ENCODE data around the gene TGFBR3.
"Not testable (repeated sequence)": the region's sequence is repeated elsewhere in the genome, so short reads cannot be mapped to it uniquely, and the experiment has no call there.

The TGFBR3 gene

DNA sequence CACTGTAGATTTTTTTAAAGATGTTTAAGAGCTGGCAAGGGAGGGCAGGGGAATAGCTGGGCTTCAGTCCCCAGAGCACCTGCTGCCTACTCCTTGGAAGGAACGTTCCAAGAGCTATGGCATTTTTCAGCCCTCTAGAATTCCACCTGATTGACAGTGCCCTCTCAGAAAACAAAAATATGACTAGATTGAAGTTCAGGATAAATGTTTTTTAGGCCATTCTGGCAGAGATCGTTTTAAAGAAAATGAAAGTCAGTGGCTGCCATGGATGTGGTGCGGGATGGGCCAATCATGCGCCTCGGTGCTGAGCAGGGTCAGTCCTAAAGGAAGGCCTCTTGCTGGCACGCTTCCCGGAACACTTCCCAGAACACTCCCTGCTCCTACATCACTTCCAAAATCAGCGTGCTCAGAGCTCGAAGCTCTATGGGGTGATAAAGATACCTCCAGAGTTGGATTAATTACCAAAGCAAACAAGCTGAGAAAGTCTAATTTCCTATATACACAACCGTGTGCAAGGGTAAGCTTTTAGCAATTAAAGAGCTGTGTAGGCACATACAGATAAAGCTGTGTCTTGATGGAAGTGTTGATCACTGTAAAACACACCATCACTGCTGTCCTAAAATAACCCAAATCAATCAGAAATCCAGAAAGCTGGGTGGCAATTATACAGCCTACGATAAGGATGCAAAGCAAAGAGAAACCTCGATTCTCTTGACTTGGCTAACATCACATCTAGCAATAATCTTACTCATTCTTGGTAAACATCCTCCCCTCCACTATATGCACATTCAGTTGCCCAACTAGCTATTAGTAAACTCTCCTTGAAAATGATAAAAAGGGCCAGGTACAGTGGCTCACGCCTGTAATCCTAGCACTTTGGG is 34.6 kb downstream of the TGFBR3 start:
- no peak for DNase-seq (ENCODE audit: low read depth in 2 of 2)

DNA sequence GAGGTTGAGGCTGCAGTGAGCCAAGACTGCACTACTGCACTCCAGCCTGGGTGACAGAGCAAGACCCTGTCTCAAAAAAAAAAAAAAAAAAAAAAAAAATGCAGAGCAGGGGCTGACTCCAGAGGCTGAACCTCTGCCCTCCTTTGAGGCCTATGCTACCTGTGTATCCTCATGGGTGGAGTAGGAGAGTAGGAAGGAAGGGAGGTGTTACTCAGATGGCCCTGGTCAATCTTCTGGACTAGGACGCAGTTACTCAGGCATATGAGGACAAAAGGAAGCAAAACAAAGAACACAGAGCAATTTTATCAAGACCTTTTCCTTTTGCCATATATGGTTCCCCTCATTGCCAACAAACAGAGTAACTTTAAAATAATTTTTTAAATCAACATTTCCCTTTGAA is 35.2 kb downstream of the TGFBR3 start:
- no peak for DNase-seq (ENCODE audit: low read depth in 2 of 2)

DNA sequence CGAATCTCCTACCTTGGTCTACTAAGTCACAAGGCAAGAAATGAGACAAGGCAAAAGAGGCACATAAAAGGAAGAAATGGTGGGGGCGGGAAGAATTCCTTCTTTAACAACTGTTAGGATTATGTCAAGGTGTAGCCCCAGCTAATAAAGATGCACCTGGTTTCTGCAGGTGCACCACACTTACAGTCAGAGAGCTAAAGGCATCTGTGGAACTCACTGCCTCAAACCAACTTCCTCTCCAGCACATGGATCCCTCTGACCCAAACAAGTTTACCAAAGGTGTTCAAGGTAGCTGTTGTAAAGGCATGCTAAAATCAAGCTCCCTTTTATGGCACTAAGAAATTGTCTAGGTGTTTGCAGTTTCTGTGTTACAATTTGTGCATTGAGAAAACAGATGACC is 38.1 kb downstream of the TGFBR3 start:
- DNase-seq (ENCODE audit: low read depth in 2 of 2) = no peak

DNA sequence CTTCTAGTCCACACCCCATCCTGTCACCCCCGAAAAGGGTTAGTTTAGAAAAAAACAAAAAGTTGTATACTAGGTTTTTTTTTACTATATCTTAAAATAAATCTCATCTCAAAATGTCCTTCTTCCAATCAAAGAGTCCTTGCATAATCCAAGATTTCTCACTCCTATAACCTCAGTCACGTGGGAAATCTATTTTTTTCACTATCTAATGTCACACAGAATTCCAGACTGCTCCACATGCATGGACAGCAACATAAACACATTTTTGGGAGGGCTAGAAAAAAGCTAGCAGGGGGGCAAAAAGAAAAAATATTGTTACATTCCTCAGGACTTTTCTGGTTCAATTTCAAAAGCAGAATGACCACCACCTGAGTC is 39.3 kb downstream of the TGFBR3 start:
- no peak for DNase-seq (ENCODE audit: low read depth in 2 of 2)

GRCh38 chr1:91846007-91846638 is 39.8 kb downstream of the TGFBR3 start:
- no peak for DNase-seq (ENCODE audit: low read depth in 2 of 2)

- no peak for DNase-seq (ENCODE audit: low read depth in 2 of 2)
Observed at GRCh38 chr1:91844862-91845528, 41.0 kb downstream of the TGFBR3 start.

DNA sequence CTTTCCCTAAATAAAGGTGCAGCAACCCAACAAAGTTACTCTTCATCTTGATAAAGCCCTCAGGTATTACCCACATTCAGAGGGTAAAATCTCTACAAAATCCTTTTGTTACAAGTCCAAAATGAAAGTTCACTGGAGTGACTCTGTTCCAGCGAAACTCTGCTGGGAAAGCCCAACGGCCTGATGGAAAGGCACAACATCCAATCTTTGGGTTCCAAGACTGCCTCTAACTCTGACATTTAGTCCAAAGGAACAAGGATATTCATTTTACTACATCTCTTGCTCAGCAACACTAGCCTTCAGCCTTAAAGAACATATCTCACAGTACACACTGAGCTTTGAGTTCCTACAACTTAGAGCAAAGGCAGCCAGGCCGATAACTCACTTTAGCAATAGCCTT is 42.1 kb downstream of the TGFBR3 start:
- no peak for DNase-seq (ENCODE audit: low read depth in 2 of 2)

DNA sequence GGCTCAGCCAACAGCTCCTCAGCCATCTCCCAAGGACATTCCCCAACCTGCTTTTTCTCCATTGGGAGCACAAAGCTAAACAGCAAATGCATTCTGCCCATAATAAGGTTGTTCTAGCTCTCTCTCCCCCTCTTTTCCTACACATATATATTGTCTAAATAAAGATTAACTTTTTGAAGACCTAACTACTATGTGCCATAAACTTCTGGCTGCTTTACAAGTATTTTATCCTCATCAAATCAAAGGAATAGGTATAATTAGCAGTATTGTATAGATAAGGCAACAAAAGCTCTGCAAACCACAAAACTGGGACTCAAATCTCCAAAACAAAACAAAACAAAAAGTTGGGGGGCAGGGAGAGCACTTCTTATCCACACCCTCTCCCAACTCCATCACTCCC is 43.4 kb downstream of the TGFBR3 start:
- DNase-seq (ENCODE audit: low read depth in 2 of 2) = no peak

DNA sequence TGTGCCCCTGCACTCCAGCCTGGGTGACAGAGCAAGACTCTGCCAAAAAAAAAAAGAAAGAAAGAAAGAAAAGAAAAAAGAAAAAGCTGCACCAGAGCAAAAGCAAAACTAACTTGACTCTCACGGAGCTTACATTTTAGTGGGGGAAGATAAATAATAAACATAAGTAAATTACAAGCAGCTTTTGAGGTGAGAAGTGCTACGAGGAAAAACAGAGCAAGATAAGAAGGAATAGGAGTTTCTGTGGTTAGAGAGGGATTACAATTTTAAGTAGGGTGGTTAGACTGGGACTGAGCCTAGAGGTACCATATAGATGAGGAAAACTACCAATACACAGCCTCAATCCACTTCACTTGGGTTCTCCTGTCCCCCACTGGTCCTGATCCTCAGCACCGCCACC is 43.9 kb downstream of the TGFBR3 start:
- DNase-seq (ENCODE audit: low read depth in 2 of 2) = no peak

- DNase-seq (ENCODE audit: low read depth in 2 of 2) = not testable (repeated sequence)
Observed at GRCh38 chr1:91840276-91840675, 45.7 kb downstream of the TGFBR3 start.

DNA sequence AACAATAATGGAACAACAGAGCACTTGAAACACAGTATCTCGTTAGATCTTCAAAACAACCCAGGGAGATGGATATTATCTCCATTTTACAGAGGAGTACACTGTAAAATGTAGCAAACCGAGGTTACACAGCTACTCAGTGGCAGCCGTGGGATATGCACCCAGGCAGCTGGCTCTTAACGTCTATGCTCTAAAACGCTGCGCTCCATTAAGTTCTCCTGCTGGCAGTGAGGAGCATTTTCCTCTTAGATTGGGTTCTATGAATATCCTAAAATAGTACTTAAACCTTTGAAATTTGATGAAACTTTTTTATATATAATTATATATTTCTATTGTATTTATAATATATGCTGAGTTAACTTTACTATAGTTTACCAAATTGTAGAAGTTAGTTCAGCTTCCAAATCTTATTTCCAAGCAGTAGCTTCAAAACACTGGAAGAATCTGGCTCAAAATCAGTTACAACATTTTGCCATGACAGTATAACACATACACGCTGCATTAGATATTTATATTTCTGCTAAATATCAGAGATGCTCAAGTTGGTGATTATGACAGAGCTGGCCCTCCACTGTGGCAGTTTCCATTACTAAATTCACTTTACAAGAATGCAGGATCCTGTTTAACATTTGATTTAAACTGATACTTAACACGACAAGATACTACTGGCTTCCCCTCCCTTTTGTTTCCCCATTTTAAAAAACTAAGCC is 49.5 kb downstream of the TGFBR3 start:
- DNase-seq (ENCODE audit: low read depth in 2 of 2) = no peak

- no peak for DNase-seq (ENCODE audit: low read depth in 2 of 2)
Observed at GRCh38 chr1:91835087-91835521, 50.8 kb downstream of the TGFBR3 start.

- not testable (repeated sequence) for DNase-seq (ENCODE audit: low read depth in 2 of 2)
Observed at GRCh38 chr1:91834549-91834948, 51.4 kb downstream of the TGFBR3 start.

GRCh38 chr1:91833946-91834345 is 52.0 kb downstream of the TGFBR3 start:
- no peak for DNase-seq (ENCODE audit: low read depth in 2 of 2)

DNA sequence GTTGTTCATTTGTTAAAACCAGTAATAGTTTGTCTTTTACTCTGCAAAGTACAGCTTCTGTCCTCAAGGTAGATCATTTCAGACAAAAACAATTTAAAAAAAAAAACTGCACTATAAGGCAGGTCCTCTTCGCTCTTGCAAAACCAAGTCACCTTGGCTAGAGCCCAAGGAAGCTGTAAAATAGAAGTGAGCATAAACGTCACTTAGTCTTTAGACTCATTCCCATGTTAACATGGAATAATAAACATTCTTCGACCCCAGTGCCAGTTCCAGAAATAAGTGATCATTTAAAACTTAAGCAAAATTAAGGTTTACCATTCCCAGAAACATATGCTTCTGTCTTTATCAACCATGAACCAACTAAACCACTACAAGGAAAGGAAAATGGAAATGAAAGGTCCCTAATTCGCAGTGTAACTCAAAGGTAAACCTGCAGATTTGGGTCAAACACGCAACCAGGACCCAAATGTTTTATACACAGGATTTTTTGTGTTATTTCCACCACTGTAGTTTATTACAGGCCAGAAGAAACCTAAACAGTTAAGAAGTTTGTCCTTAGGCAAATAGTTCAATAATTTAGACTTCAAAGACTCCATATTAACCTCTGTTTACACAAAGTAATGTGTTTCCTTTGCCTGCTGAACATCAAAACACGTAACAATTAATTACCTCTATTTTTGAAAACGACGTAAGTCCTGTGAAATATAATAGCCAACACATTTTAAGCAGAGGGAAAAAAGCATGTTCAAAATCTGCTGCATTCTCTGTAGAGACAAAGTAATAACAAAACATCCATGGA is 54.6 kb downstream of the TGFBR3 start:
- no peak for DNase-seq (ENCODE audit: low read depth in 2 of 2)

GRCh38 chr1:91830242-91831131 is 55.5 kb downstream of the TGFBR3 start:
- DNase-seq (ENCODE audit: low read depth in 2 of 2) = no peak

GRCh38 chr1:91829293-91830153 is 56.4 kb downstream of the TGFBR3 start:
- DNase-seq (ENCODE audit: low read depth in 2 of 2) = no peak

DNA sequence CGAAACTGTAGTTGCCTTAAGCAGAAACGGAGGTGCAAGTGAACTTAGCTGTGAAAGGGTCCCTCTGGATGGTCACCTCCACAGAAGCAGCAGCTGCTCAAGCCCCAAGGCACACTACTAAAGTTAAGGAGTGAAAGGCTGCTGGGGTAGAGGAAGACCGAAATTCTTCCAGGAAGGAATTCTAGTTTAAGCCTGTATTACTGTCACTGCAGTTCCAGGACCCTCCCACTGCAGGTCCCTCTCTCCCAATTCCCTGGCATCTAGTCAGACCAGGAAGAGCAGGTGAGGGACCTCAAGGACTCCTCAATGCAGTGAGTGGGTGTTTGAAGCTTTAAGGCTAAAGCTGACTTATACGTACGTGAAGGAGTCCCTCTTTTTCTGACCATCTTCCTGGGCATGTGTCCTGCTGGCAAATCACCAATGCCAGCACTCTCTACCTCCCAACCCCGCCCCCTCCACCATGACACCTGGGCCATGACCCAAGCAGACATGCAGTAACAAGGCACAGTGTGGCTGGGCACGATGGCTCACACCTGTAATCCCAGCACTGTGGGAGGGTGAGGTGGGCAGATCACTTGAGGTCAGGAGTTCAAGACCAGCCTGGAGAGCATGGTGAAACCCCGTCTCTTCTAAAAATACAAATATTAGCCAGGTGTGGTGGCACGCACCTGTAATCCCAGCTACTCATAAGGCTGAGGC is 57.2 kb downstream of the TGFBR3 start:
- no peak for DNase-seq (ENCODE audit: low read depth in 2 of 2)
